GM18502 (cell line): Measurements from ENCODE around the gene CPNE1.

Source experiments
- ATAC-seq: cut with Tn5 transposase; IDR thresholded peaks from one replicate; pipeline ENCODE4 v1.9.1; 2021; ENCODE audit warnings: mild to moderate bottlenecking; ENCODE audit not compliant: unreplicated experiment, poor library complexity

Gene CPNE1

DNA sequence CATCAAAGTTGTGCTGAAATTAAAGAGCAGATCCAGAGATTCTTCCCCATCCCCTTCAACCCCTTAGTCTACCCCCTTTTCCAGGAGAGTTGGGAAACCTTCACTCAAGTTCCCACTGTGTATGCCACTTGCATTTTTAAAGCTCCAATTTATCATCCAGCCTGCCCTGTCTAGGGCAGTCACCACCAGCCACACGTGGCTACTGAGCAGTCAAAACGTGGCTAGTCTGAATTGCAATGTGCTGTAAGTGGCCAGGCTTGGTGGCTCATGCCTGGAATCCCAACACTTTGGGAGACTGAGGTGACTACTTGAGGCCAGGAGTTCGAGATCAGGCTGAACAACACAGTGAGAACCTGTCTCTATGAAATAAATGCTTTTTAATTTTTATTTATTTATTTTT, 87.9 kb downstream of the CPNE1 start:
- no peak for ATAC-seq
